Naive thymus-derived CD4-positive, alpha-beta T cell (primary cell): ENCODE results near the gene HACE1. TPM values are rescaled to one million over a fixed set of nuclear protein-coding genes. Genes with fewer than 3 reads are reported as not detected.

Experiments
- ATAC-seq: fragments of 150-1000 bp; cut with Tn5 transposase; 2 replicates; pipeline ENCODE4 v1.10.0; 2021; ENCODE audit warnings: mild to moderate bottlenecking, moderate library complexity
- CTCF ChIA-PET: fragments of 350-600 bp; sonication (Branson Sonifier 250); formaldehyde crosslinking; loops from one replicate; lab custom pipeline; 2021; ENCODE audit warnings: antibody characterized with exemption; lab: Charles Lee
- POLR2A ChIA-PET: fragments of 350-600 bp; sonication (Branson Sonifier 250); formaldehyde crosslinking; loops from one replicate; lab custom pipeline; 2021; ENCODE audit warnings: antibody characterized with exemption, inconsistent platforms; lab: Charles Lee
- DNase-seq, 9 donors: peaks; one replicate each; pipeline versions ENCODE4 v3.0.0 to v3.0.0-alpha.2; 2020 to 2022; ENCODE audit warnings: mixed read lengths in 1 of 9
- H3K27ac ChIP-seq: one replicate; pipeline ENCODE4 v1.7.0; 2013; ENCODE audit warnings: mild to moderate bottlenecking, low read depth, low read length, moderate library complexity
- H3K27me3 ChIP-seq, 2 donors: one replicate each; pipeline ENCODE4 v1.7.0; 2013; ENCODE audit warnings: low read length in 2 of 2, mild to moderate bottlenecking in 2 of 2, moderate library complexity in 2 of 2; ENCODE audit not compliant: control insufficient read depth in 2 of 2, insufficient read depth in 2 of 2
- H3K36me3 ChIP-seq, 3 experiments: 1 replicate in 2 of 3; 2 replicates in 1 of 3; pipeline ENCODE4 v1.7.0; 2013; ENCODE audit warnings: low read length in 3 of 3, mild to moderate bottlenecking in 3 of 3, moderate library complexity in 1 of 3; ENCODE audit not compliant: insufficient read depth in 3 of 3, control insufficient read depth in 2 of 3
- H3K4me1 ChIP-seq, 2 donors: one replicate each; pipeline ENCODE4 v1.7.0; 2013; ENCODE audit warnings: low read length in 2 of 2, mild to moderate bottlenecking in 2 of 2, moderate library complexity in 1 of 2; ENCODE audit not compliant: control insufficient read depth in 2 of 2, insufficient read depth in 2 of 2
- H3K4me3 ChIP-seq: 2 replicates; pipeline ENCODE4 v1.7.0; 2013; ENCODE audit warnings: mild to moderate bottlenecking, low read length
- H3K9me3 ChIP-seq, 3 experiments: 1 replicate in 2 of 3; 2 replicates in 1 of 3; pipeline ENCODE4 v1.7.0; 2013; ENCODE audit warnings: low read length in 3 of 3; ENCODE audit not compliant: control insufficient read depth in 2 of 3
- H3K27ac Mint-ChIP-seq, 9 donors: one replicate each; pipeline ENCODE4 v1.8.0; 2020 to 2022; ENCODE audit warnings: mixed read lengths in 9 of 9, mild to moderate bottlenecking in 8 of 9, moderate library complexity in 5 of 9, inconsistent platforms in 2 of 9
- H3K27me3 Mint-ChIP-seq, 5 donors: one replicate each; pipeline ENCODE4 v1.8.0; 2021 to 2022; ENCODE audit warnings: mixed read lengths in 5 of 5, mild to moderate bottlenecking in 1 of 5
- H3K36me3 Mint-ChIP-seq, 5 donors: one replicate each; pipeline ENCODE4 v1.8.0; 2020 to 2022; ENCODE audit warnings: mixed read lengths in 5 of 5, mild to moderate bottlenecking in 3 of 5, inconsistent platforms in 1 of 5
- H3K4me1 Mint-ChIP-seq, 7 donors: one replicate each; pipeline ENCODE4 v1.8.0; 2020 to 2022; ENCODE audit warnings: mixed read lengths in 7 of 7, mild to moderate bottlenecking in 3 of 7, inconsistent platforms in 1 of 7
- H3K4me3 Mint-ChIP-seq, 10 donors: one replicate each; pipeline ENCODE4 v1.8.0; 2020 to 2022; ENCODE audit warnings: mild to moderate bottlenecking in 10 of 10, mixed read lengths in 10 of 10, moderate library complexity in 6 of 10, inconsistent platforms in 2 of 10
- H3K9me3 Mint-ChIP-seq, 11 donors: one replicate each; pipeline ENCODE4 v1.8.0; 2020 to 2022; ENCODE audit warnings: mixed read lengths in 11 of 11, mild to moderate bottlenecking in 4 of 11, inconsistent platforms in 1 of 11, moderate library complexity in 1 of 11
- intact Hi-C, 2 donors: fragments of 100-400 bp; cut with micrococcal nuclease; formaldehyde crosslinking; loops; one replicate each; pipeline ENCODE4 v1.15.1; 2023
- polyA plus RNA-seq, 2 donors: library from polyadenylated mRNA; unstranded; fragments of 300-500 nt; fragmentation: Illumina TruSeq; gene quantifications; one replicate each; pipeline ENCODE4 v1.2.3, GENCODE V29; 2021
- total RNA-seq, 6 experiments: library from RNA in 5 of 6; stranded (reverse) in 5 of 6; gene quantifications; 1 replicate in 5 of 6; 2 replicates in 1 of 6; pipeline ENCODE4 v1.2.3 and lab custom pipeline; 2021 to 2026

Gene HACE1
- total and polyA plus RNA-seq, 7 experiments from 2014 or later, result 4.1 to 17.1 (median 12.1) TPM

DNA sequence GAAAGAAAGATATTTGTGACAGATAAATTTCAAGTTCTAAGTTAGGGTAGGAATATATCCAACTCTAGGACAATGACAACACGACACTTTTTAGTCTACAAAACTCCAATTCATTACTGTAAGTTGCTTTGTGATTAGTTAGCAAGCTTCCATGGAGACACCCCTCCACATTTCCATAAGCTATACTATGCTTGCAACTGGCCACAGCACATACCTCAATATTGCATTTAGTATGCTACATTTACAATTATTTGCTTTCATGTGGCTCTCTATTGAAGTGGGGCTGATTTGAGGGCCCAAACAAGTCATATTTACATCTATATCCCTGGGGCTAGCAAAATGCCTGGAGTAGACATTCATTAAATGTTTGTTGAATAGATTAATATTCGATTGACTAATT is 129.3 kb downstream of the HACE1 start:
- Mint-ChIP-seq H3K27me3 (no peaks in the 10 kb centered on the region), H3K9me3 (no peaks in the 10 kb centered on the region), H3K27ac (no peak overlapping the region), H3K36me3 (peaks cover 0 to 25% (median 15%) of the 10 kb centered on the region in 5 donors), H3K4me1 (no peaks in the 10 kb centered on the region), H3K4me3 (no peak overlapping the region)
- DNase-seq, result no peak
- CTCF ChIA-PET, result no interaction called here
- H3K27ac ChIP-seq, result no peak overlapping the region
- ATAC-seq, result no peak
- H3K4me1 ChIP-seq, result no peaks in the 10 kb centered on the region
- intact Hi-C loops, result no loop called here
- no peaks in the 10 kb centered on the region for H3K27me3 ChIP-seq
- POLR2A ChIA-PET, result no interaction called here
- H3K4me3 ChIP-seq, result no peak overlapping the region
- no peaks in the 10 kb centered on the region for H3K9me3 ChIP-seq
- no peaks in the 10 kb centered on the region for H3K36me3 ChIP-seq

- no peaks in the 10 kb centered on the region for H3K4me1 Mint-ChIP-seq
- Histone ChIP-seq H3K27me3 (no peaks in the 10 kb centered on the region), H3K36me3 (no peaks in the 10 kb centered on the region), H3K4me3 (no peak overlapping the region), H3K9me3 (no peaks in the 10 kb centered on the region), H3K27ac (no peak overlapping the region), H3K4me1 (no peaks in the 10 kb centered on the region)
- ChIA-PET CTCF (no interaction called here), POLR2A (no interaction called here)
- intact Hi-C loops, result no loop called here
- no peak overlapping the region for H3K4me3 Mint-ChIP-seq
- no peak overlapping the region for H3K27ac Mint-ChIP-seq
- H3K9me3 Mint-ChIP-seq, result no peaks in the 10 kb centered on the region
- DNase-seq (no peak), ATAC-seq (no peak)
- no peaks in the 10 kb centered on the region for H3K27me3 Mint-ChIP-seq
- H3K36me3 Mint-ChIP-seq, result peaks cover 0 to 23% (median 13%) of the 10 kb centered on the region in 5 donors
Measured at GRCh38 chr6:104729433-104729832, 130.3 kb downstream of the HACE1 start.

DNA sequence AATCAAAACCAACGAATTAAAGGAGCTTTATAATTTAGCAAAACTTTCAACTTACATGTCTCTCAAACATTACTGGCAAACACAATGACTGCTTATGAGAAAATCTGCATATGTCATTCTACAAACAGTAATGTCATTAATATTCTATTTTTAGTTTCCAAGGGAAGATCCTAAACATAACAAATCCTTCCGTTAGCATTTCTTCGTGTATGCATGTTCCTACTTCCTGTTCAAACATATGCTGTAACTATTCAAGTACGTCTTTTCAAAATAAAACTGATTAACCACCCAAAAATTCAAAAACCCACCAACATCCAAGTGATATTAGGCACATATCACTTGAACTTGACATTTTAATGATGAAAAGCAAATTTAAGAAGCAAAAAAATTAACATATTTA is 131.3 kb downstream of the HACE1 start:
- no peaks in the 10 kb centered on the region for H3K27me3 Mint-ChIP-seq
- Histone ChIP-seq H3K4me3 (no peak overlapping the region), H3K27me3 (no peaks in the 10 kb centered on the region), H3K36me3 (no peaks in the 10 kb centered on the region), H3K27ac (no peak overlapping the region), H3K9me3 (no peaks in the 10 kb centered on the region), H3K4me1 (no peaks in the 10 kb centered on the region)
- H3K27ac Mint-ChIP-seq, result no peak overlapping the region
- DNase-seq (no peak), ATAC-seq (no peak)
- no peak overlapping the region for H3K4me3 Mint-ChIP-seq
- intact Hi-C loops, result no loop called here
- CTCF ChIA-PET, result no interaction called here
- POLR2A ChIA-PET, result no interaction called here
- no peaks in the 10 kb centered on the region for H3K9me3 Mint-ChIP-seq
- no peaks in the 10 kb centered on the region for H3K4me1 Mint-ChIP-seq
- peaks cover 0 to 21% (median 11%) of the 10 kb centered on the region in 5 donors for H3K36me3 Mint-ChIP-seq

DNA sequence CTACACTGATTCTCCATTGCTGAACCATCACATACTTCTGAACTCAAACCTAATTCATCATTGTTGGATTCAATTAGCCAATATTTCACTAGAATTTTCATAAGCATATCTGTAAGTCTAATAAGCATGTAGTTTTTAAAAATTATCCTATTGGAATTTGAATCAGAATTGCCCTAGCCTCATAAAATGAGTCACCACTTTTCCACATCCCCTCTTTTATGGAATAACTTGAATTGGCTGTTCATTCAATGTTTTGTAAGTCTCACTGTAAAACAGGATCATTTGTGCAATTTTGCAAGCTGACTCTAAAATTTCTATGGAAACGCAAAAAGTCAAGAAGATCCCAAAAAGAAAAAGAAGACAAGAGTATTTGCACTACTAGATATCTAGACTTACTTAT is 141.0 kb downstream of the HACE1 start:
- H3K27ac ChIP-seq, result no peak overlapping the region
- ATAC-seq, result no peak
- Mint-ChIP-seq H3K27me3 (no peaks in the 10 kb centered on the region), H3K36me3 (peaks cover 0 to 8% (median 0%) of the 10 kb centered on the region in 5 donors), H3K27ac (no peak overlapping the region), H3K4me1 (peaks cover 0 to 4% (median 0%) of the 10 kb centered on the region in 7 donors), H3K4me3 (no peak overlapping the region), H3K9me3 (peaks cover 0 to 2% (median 0%) of the 10 kb centered on the region in 11 donors)
- no peaks in the 10 kb centered on the region for H3K36me3 ChIP-seq
- H3K27me3 ChIP-seq, result no peaks in the 10 kb centered on the region
- H3K4me3 ChIP-seq, result no peak overlapping the region
- ChIA-PET POLR2A (no interaction called here), CTCF (no interaction called here)
- no peaks in the 10 kb centered on the region for H3K9me3 ChIP-seq
- intact Hi-C loops, result no loop called here
- H3K4me1 ChIP-seq, result no peaks in the 10 kb centered on the region
- no peak for DNase-seq

GRCh38 chr6:104716858-104717257 is 142.9 kb downstream of the HACE1 start:
- H3K27ac ChIP-seq, result no peak overlapping the region
- no peaks in the 10 kb centered on the region for H3K9me3 ChIP-seq
- no peaks in the 10 kb centered on the region for H3K36me3 ChIP-seq
- ChIA-PET CTCF (interaction anchor here (0.7 kb wide), 1 partner anchor 50 kb away, joined by 3 read pairs; no protein-coding TSS in a partner anchor), POLR2A (no interaction called here)
- H3K27me3 ChIP-seq, result no peaks in the 10 kb centered on the region
- no peaks in the 10 kb centered on the region for H3K9me3 Mint-ChIP-seq
- H3K27me3 Mint-ChIP-seq, result no peaks in the 10 kb centered on the region
- no peak overlapping the region for H3K27ac Mint-ChIP-seq
- no peak for DNase-seq
- ATAC-seq, result no peak
- H3K4me1 ChIP-seq, result no peaks in the 10 kb centered on the region
- no peak overlapping the region for H3K4me3 ChIP-seq
- H3K4me1 Mint-ChIP-seq, result peaks cover 0 to 4% (median 0%) of the 10 kb centered on the region in 7 donors
- H3K4me3 Mint-ChIP-seq, result no peak overlapping the region
- peaks cover 0 to 4% (median 0%) of the 10 kb centered on the region in 5 donors for H3K36me3 Mint-ChIP-seq
- intact Hi-C loops, result no loop called here

GRCh38 chr6:104714796-104715195 is 144.9 kb downstream of the HACE1 start:
- Mint-ChIP-seq H3K4me3 (no peak overlapping the region), H3K27me3 (no peaks in the 10 kb centered on the region), H3K4me1 (peaks cover 0 to 5% (median 0%) of the 10 kb centered on the region in 7 donors), H3K9me3 (peaks cover 0 to 2% (median 0%) of the 10 kb centered on the region in 11 donors), H3K27ac (no peak overlapping the region), H3K36me3 (no peaks in the 10 kb centered on the region)
- Histone ChIP-seq H3K4me1 (no peaks in the 10 kb centered on the region), H3K27me3 (no peaks in the 10 kb centered on the region), H3K4me3 (no peak overlapping the region), H3K27ac (no peak overlapping the region), H3K36me3 (no peaks in the 10 kb centered on the region), H3K9me3 (no peaks in the 10 kb centered on the region)
- ChIA-PET CTCF (no interaction called here), POLR2A (no interaction called here)
- ATAC-seq (no peak), DNase-seq (no peak)
- intact Hi-C loops, result no loop called here

GRCh38 chr6:104713982-104714381 is 145.7 kb downstream of the HACE1 start:
- intact Hi-C loops, result no loop called here
- no peaks in the 10 kb centered on the region for H3K27me3 Mint-ChIP-seq
- Histone ChIP-seq H3K9me3 (no peaks in the 10 kb centered on the region), H3K36me3 (no peaks in the 10 kb centered on the region), H3K27me3 (no peaks in the 10 kb centered on the region), H3K4me3 (no peak overlapping the region), H3K27ac (no peak overlapping the region), H3K4me1 (no peaks in the 10 kb centered on the region)
- peaks cover 0 to 10% (median 3%) of the 10 kb centered on the region in 11 donors for H3K9me3 Mint-ChIP-seq
- H3K36me3 Mint-ChIP-seq, result peaks cover 0 to 5% (median 4%) of the 10 kb centered on the region in 5 donors
- ChIA-PET CTCF (interaction anchor here (1.3 kb wide), 1 partner anchor 8 kb away, joined by 3 read pairs; no protein-coding TSS in a partner anchor), POLR2A (no interaction called here)
- H3K4me1 Mint-ChIP-seq, result peaks cover 0 to 5% (median 0%) of the 10 kb centered on the region in 7 donors
- no peak overlapping the region for H3K27ac Mint-ChIP-seq
- no peak overlapping the region for H3K4me3 Mint-ChIP-seq
- ATAC-seq (no peak), DNase-seq (no peak)
